HG03139 (cell line): Measurements from ENCODE around the gene ANO9.
"Not testable (repeated sequence)": the region's sequence is repeated elsewhere in the genome, so short reads cannot be mapped to it uniquely, and the experiment has no call there.

ENCODE experiments used
- ATAC-seq: cut with Tn5 transposase; IDR thresholded peaks from one replicate; pipeline ENCODE4 v1.9.1; 2021; ENCODE audit not compliant: unreplicated experiment

Gene ANO9

DNA sequence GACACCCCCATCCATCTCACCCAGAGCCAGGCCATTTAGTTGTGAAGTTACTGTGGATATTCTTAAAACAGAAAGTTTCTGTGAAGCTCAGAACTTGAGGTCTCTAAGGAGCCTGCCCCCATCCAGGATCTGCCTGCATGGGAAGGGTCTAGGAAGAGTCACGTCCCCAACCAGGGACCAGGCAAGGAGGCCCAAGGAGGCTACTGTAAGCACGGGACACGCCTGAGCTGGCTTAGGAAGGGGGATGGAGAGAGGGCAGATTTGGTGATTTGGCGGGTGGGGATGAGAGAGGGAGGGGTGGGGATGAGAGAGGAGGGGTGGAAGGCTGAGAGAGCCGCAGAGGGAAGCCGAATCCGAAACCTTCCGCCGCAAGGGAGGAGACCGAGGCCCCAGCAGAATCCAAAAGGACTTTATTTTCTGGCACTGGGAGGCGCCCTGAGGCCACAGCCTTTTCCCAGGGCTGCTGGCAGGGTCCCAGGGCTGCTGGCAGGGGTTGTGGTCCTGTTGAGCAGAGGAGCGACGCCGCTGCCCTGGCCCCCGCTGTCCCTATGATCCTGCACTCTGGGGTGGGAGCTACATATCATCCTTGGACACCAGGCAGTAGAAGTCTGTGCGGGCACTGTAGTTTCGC, 36.4 kb downstream of the ANO9 start:
- no peak for ATAC-seq

DNA sequence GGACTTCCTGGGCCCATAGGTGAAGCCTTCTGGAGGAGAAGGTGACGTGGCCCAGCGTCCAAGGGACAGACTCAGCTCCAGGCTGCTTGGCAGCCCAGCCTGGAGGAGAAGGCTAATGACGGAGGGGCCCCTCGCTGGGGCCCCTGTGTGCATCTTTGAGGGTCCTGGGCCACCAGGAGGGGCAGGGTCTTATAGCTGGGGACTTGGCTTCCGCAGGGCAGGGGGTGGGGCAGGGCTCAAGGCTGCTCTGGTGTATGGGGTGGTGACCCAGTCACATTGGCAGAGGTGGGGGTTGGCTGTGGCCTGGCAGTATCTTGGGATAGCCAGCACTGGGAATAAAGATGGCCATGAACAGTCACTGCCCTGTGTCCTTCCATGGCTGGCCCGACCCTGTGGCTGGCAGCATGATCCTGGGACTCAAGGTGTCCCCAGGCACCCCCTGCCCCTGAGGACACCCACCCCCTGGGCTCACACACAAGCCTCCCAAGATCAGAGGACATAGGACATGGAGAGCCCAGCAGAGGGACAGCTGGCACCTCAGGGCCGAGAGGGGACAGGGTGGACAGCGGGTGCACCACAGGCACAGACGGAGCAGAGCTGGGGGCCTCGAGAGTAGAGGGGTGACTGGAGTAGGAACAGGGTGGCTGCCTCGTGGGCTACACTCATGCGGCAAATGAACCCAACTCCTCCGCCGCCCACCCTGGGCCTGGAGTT, 37.1 kb downstream of the ANO9 start:
- no peak for ATAC-seq

DNA sequence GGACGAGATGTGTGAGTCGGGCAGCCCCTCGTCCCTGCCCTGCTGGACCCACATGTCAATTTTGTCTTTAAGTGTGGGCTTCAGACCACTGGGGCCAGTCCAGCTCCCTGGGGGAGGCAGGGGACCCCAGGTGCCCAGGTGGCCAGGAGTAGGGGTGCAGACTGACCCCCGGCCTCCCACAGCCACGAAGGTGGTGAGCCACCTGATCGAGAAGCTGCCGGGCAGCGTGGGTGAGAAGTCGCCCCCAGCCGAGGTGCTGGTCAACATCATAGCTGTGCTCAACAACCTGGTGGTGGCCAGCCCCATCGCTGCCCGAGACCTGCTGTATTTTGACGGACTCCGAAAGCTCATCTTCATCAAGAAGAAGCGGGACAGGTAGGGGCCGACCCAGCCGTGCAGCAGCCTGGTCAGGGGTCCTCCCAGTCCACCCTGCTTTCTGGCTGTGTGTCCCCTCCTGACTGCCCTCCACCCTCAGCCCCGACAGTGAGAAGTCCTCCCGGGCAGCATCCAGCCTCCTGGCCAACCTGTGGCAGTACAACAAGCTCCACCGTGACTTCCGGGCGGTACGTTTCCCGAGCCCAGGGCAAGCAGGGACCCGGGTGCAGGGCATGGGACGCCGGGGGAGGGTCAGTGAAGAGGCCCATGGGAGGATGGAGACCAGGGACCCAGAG, 37.9 kb downstream of the ANO9 start:
- ATAC-seq, result no peak

DNA sequence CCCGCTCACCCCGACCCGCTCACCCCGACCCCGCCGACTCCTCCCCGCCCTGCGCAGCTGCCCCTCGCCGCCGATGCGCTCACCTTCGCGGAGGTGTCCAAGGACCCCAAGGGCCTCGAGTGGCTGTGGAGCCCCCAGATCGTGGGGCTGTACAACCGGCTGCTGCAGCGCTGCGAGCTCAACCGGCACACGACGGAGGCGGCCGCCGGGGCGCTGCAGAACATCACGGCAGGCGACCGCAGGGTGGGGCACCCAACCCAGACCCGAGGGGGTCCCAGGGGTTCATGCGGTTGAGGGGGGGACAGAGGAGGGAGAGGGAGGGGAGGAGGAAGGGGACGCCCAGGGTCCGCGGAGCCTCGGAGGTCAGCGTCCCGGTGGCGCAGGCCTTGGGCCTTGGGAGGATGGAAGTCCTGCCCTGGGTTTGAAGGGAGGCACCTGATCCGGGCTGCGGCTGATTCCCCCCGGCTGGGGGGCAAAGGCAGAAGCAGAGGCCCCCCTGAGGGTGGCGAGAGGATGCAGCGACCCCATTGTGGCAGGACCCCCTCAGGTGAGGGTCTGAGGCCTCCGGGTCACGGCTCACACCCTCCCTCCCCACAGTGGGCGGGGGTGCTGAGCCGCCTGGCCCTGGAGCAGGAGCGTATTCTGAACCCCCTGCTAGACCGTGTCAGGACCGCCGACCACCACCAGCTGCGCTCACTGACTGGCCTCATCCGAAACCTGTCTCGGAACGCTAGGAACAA, 38.6 kb downstream of the ANO9 start:
- no peak for ATAC-seq

DNA sequence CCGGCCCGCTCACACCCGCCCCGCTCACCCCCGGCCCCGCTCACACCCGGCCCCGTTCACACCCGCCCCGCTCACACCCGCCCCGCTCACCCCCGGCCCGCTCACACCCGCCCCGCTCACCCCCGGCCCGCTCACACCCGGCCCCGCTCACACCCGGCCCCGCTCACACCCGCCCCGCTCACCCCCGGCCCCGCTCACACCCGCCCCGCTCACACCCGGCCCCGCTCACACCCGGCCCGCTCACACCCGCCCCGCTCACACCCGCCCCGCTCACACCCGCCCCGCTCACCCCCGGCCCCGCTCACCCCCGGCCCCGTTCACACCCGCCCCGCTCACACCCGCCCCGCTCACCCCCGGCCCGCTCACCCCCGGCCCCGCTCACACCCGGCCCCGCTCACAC, 40.6 kb downstream of the ANO9 start:
- not testable (repeated sequence) for ATAC-seq

DNA sequence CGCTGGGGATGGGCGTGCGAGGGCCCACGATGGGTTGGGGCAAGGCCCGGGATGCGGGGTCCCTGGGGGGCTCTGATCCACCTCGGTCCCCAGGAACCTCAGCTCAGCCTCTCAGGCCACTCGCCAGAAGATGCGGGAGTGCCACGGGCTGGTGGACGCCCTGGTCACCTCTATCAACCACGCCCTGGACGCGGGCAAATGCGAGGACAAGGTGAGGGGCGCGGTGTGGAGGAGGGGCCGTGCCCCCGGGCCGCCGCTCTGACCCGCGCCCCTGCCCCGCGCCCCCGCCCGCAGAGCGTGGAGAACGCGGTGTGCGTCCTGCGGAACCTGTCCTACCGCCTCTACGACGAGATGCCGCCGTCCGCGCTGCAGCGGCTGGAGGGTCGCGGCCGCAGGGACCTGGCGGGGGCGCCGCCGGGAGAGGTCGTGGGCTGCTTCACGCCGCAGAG, 41.5 kb downstream of the ANO9 start:
- ATAC-seq, result no peak

DNA sequence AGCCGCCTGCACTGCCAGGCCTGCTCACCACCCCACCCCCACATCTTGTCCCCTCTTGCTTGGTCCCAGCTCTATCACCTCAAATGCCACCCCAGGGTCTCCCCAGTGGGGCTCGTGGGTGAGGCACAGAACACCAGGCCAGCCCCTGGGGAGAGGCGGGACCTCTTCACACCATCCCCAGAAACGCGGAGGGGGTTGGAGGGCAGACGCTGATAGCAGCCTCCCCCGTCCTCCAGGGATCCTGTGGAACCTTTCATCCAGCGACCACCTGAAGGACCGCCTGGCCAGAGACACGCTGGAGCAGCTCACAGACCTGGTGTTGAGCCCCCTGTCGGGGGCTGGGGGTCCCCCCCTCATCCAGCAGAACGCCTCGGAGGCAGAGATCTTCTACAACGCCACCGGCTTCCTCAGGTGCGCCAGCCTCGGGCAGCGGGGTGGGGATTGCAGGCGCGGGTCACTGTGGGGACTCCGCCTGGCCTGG, 42.0 kb downstream of the ANO9 start:
- no peak for ATAC-seq

DNA sequence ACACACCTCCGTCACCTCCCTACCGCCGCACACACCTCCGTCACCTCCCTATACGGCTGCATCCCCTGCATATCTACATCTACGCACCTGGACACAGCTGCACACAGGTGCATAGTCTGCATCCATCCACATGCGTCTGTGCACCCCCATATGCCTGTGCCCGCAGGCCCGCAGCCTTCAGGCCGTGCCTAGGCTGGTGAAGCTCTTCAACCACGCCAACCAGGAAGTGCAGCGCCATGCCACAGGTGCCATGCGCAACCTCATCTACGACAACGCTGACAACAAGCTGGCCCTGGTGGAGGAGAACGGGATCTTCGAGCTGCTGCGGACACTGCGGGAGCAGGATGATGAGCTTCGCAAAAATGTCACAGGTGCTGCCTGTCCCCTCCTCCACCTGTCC, 43.0 kb downstream of the ANO9 start:
- no peak for ATAC-seq

DNA sequence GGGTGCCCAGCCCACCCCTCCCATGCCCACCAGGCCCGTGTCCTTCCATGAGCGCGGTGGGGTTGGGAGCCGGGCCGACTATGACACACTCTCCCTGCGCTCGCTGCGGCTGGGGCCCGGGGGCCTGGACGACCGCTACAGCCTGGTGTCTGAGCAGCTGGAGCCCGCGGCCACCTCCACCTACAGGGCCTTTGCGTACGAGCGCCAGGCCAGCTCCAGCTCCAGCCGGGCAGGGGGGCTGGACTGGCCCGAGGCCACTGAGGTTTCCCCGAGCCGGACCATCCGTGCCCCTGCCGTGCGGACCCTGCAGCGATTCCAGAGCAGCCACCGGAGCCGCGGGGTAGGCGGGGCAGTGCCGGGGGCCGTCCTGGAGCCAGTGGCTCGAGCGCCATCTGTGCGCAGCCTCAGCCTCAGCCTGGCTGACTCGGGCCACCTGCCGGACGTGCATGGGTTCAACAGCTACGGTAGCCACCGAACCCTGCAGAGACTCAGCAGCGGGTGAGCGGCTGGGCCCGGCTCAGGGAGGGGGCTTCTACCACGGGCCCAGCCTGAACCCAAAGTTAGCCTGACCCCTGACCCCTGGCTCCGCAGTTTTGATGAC, 44.8 kb downstream of the ANO9 start:
- ATAC-seq, result peak; percentile 60

DNA sequence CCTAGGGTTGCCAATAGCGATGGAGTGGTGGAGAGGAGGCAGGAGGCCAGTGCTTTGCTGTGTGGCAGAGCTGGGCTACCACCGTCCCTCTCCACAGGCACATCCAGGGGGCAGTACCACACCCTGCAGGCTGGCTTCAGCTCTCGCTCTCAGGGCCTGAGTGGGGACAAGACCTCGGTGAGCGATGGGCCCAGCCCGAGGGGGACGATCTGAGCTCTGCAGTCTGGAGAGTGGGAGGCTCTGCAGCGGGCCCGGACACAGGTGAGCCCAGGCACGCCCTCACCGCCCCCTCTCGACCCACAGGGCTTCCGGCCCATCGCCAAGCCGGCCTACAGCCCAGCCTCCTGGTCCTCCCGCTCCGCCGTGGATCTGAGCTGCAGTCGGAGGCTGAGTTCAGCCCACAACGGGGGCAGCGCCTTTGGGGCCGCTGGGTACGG, 45.3 kb downstream of the ANO9 start:
- ATAC-seq, result no peak

DNA sequence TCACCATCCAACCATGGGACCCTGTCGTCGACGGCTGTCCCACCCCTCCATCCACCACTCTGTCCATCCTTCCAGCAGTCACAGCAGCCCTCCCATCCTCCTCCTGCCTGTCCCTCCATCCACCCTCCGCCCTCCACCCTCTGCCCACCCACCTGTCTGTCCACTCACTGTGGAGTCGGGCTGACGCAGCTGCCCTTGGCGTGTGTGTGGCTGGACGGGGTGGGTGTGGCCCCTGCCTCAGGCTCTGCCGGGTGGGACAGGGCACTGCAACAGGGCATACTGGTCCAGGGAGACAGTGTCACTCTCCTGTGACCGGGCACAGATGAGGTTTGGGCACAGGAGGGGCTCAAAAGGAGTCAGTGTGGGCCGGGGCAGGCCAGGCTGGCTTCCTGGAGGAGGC, 45.9 kb downstream of the ANO9 start:
- no peak for ATAC-seq

DNA sequence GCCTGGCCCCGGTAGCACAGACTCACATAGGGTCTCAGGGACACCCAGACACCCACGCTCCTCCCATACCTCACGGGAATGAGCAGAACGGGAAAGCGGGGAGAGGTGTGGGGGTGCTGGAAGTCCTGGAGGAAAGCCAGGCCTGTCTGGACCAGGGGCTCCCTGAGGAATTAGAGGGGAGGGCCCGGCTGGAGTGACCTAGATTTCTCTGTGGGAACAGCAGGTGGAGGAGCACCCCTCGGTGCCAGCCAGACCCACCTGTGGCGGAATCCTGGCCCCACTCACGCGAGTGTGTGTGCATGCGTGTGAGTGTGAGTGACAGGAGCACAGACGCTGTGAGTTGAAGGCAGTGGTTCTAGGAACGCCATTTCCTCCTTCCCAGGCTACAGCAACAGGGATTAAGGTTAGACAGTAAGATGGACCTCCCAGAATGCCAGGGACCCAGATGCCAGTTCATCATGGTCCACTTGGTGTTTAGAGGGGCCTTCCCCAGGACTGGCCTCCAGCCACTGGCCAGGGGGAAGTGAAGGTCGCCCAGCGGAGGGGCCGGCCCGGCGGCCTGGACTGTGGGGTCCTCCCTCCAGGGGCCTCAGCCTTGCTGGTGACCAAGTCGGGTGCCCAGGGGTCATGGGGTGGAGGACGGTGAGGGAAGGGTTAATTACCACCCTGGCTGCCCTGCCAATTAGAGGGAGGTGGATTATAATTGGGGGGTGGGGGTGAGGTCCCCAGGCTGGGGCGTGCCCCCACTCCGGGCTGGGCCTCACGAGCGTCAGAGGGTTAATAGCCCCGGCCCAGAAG, 46.8 kb downstream of the ANO9 start:
- no peak for ATAC-seq

DNA sequence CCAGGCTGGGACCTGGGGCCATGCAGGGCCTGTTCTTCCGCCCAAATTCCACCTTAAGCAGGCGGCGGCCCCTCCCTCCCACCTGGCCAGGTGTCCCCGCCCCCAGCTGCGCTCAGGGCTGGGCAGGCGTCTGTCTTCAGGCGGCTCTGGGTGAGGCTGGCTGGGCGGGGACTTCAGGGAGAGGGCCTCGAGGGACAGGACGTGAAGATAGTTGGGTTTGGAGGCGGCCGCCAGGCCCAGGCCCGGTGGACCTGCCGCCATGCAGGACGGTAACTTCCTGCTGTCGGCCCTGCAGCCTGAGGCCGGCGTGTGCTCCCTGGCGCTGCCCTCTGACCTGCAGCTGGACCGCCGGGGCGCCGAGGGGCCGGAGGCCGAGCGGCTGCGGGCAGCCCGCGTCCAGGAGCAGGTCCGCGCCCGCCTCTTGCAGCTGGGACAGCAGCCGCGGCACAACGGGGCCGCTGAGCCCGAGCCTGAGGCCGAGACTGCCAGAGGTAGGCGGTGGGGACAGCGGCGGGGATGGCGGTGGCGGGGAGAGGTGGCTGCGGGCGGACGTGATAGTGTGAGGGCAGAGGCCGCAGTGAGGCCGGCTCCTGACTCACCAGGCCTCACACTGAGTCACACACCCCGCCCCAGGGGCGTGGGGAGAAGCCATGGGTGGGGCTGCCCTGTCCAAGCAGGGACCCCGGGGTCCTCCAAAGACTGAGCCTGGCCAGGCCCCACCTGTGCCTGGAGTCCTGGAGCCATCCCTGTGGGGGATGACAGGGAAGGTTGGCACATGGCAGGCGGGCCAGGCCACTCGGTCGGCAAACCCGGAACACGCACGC, 47.6 kb downstream of the ANO9 start, which contains the start of gene PKP3:
Gene PKP3 (plus strand): TSS at position 176 of the 824 bp plus-strand sequence. CDS start 84 bp downstream, at position 260.
- no peak for ATAC-seq

DNA sequence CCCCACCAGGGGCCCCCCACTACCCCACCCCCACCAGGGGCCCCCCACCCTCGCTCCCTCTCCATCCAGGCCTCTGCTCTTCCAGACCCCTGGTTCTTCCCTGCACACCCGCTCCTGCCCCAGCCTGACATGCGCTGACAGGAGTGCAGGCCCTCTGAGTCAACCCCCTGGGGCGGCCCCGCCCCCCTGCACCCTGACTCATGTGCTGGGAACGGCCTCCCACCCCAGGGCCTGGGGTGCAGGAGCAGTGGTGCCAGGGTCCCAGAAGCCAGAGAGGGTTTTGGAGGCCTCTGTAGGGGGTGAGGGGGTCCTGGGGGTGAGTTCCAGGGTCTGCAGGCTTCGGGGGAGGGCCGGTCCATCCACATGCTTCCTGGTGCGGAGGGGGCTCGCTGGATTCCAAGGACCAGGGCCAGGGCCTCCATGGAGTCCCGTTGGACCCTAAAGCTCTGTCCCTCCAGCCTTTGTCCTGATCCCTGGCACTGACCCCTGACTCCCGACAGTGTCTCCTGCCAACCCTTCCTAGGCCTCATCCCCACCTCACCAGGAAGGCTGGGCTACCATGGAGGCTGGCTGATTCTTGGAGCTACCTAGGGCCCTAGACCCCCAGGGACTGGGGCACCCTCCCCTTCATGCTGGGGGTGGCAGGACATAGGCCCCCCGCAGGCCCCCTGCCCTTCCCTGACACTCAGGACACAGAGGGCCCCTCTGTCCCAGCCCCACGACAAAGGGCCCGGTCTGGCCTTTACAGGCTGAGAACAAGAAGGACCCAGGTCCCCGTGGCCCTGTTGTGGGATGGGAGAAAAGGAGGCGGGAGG, 48.4 kb downstream of the ANO9 start:
- no peak for ATAC-seq

DNA sequence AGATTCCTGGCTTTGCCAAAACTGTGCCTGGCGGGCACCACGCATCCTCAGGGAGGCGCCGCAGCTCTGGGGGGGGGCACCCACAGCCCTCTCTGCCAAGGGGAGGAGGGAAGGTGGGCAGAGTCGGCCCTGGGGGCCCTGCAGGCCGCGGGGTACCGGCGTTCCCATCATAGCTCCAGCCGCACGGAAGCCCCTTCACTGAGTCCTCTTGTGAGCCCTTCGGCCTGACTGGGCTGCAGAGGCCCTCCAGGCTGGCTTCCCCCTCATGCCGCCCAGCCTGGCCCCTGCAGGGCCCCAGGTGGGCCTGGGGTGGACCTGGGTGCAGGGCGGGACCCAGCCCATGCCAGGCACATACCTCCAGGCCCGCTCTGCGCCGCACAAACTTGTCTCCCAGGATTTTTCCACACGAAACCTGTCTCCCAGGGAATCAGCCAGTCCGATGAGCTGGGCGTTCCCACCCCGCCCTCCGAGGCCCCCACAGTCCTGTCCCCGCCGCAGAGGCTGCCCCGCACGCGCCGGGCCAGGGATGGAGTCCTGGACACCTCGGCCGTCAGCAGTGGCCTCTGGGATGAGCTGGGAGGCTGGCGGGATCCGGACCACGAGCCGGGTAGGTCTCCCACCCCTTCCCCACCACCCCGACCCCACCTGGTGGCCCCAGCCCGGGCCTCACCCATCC, 49.6 kb downstream of the ANO9 start:
- no peak for ATAC-seq

DNA sequence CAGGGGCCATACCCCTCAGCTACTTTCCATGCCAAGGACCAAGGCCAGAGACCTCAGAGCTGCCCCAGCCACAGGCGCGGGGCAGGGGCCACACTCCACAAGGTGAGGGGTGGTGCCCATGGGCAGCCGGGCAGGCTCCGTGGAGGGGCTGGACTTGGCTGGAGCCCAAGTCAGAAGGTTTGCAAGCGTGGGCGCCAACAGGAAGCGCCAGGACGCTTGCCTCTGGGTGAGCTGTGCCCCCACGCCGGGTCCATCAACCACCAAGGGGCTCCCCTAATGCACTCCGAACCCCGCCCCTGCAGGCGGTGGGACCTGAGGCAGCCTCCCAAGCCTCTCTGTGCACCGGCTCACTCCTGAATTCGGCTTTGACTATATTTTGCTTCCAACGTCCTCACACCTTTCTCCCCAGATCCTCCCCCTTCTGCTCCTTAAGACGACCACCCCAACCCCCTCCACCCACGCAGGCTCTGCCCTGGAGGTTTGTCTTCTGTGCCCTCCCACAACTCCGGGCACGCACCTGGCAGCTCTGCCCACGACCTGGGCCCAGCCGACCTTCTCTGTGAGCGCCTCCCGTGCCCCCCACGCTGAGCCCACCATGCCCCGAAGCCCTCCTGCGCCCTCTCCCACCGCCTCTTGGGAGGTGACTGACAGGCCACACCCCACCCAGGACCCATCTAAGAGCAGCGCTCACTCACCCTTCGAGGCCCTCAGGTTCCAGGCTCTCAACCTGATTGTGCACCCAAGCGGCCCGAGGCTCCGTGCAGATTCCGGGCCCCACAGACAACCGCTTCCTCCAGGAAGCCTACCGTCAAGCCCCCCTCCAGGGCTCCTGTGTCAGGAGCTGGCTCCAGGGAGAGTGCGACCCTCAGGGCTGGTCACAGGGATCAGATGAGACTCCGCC, 50.4 kb downstream of the ANO9 start:
- ATAC-seq, result no peak

DNA sequence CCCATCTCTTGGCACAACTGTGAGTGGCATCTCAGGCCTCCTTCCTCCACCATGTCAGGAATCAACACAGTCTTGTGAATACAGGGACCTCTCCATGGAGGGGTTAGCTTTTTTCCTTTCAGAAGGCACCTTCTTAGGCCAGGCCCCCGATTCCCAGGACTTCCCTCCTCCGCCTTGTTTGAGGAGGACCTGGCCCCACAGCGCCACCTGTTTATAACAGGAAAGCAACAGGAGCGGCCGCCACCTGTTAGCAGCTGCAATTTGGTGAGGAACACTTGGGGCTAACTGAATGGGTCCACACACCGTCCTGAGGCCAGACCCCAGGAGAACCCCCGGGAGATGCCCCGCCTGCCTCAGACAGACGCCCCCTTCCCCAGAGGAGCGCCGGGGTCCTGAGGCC, 51.6 kb downstream of the ANO9 start:
- ATAC-seq, result no peak
